Kidney (tissue), 22 donors: Measurements from ENCODE around the gene KLK10. TPM values are rescaled to one million over a fixed set of nuclear protein-coding genes. Genes with fewer than 3 reads are reported as not detected.

Source experiments
- DNase-seq, 5 donors: peaks; one replicate each; pipeline ENCODE4 v3.0.0-alpha.2; 2013 to 2020
- FAIRE-seq: peaks from 2 replicates; lab custom pipeline; 2012; peaks lifted over from hg19 to GRCh38; lab: Jason Lieb, UNC
- H3K27ac ChIP-seq, 2 donors: one replicate each; pipeline ENCODE4 v1.7.0; 2013; ENCODE audit warnings: low read depth in 2 of 2, low read length in 2 of 2, inconsistent platforms in 1 of 2
- H3K27me3 ChIP-seq: one replicate; pipeline ENCODE4 v1.7.1; 2013; ENCODE audit warnings: low read length, inconsistent platforms; ENCODE audit not compliant: control insufficient read depth, insufficient read depth
- H3K36me3 ChIP-seq, 3 donors: one replicate each; pipeline versions ENCODE4 v1.7.0 to v1.7.1; 2013; ENCODE audit warnings: low read length in 3 of 3, control low read depth in 1 of 3, inconsistent platforms in 1 of 3; ENCODE audit not compliant: insufficient read depth in 3 of 3, control insufficient read depth in 2 of 3
- H3K4me1 ChIP-seq, 3 donors: one replicate each; pipeline versions ENCODE4 v1.7.0 to v1.7.1; 2013; ENCODE audit warnings: low read length in 3 of 3, inconsistent platforms in 1 of 3, low read depth in 1 of 3; ENCODE audit not compliant: control insufficient read depth in 2 of 3, insufficient read depth in 2 of 3
- H3K4me3 ChIP-seq, 3 donors: one replicate each; pipeline versions ENCODE4 v1.7.0 to v1.8.1; 2013; ENCODE audit warnings: low read length in 3 of 3, control low read depth in 1 of 3, inconsistent platforms in 1 of 3
- H3K9ac ChIP-seq, 3 donors: one replicate each; pipeline versions ENCODE4 v1.7.0 to v1.7.1; 2013; ENCODE audit warnings: low read length in 3 of 3, control low read depth in 1 of 3, inconsistent platforms in 1 of 3
- H3K9me3 ChIP-seq, 3 donors: one replicate each; pipeline versions ENCODE4 v1.7.0 to v1.7.1; 2013; ENCODE audit warnings: low read length in 3 of 3, control low read depth in 1 of 3, inconsistent platforms in 1 of 3; ENCODE audit not compliant: control insufficient read depth in 2 of 3, insufficient read depth in 1 of 3
- CTCF ChIP-seq: IDR thresholded peaks from 3 replicates; pipeline ENCODE4 v1.5.1; 2012; ENCODE audit warnings: mild to moderate bottlenecking, moderate library complexity, borderline replicate concordance; ENCODE audit not compliant: insufficient read depth; ENCODE audit errors: extremely low read depth
- intact Hi-C: fragments of 100-400 bp; cut with DNase I; formaldehyde crosslinking; loops from one replicate; pipeline ENCODE4 v1.11.1; 2022
- long read RNA-seq, 10 donors: library from polyadenylated mRNA in 1 of 10; unstranded in 1 of 10; transcript quantifications; one replicate each; pipeline ENCODE4 v2.0.0 and lab custom pipeline, GENCODE V29; 2021 to 2026
- polyA plus RNA-seq: library from polyadenylated mRNA; stranded (reverse); fragments of 350-450 nt; fragmentation: Illumina TruSeq; extraction: RNeasy Lipid Tissue Mini Kit (QIAGEN cat#74804); gene quantifications from one replicate; pipeline ENCODE4 v1.2.3, GENCODE V29; 2014; ENCODE audit warnings: low read depth, low replicate concordance; ENCODE audit not compliant: insufficient read depth
- total RNA-seq: library from RNA; stranded (reverse); fragmentation: NEBNext Ultra II Directional; extraction: Animal tissue kit (Norgen Biotek cat#: 25700); gene quantifications from one replicate; pipeline ENCODE4 v1.2.1, GENCODE V29; 2021
- donor health status: control.
- donor health status: control.
- donor health status: control.
- donor health status: control.
- donor health status: control.
- donor health status: DM: yes; HTN: yes; CAD: no.
- donor health status: Normal renal cell carcinoma (clear cell type).

Gene KLK10
- total RNA-seq (0.63 TPM), polyA plus RNA-seq (not detected)
- long read RNA-seq, donor 1: 0 reads
- long read RNA-seq, donor 2: 0 reads
- long read RNA-seq, donor 3: 0 reads
- long read RNA-seq, donor 4: 0 reads
- long read RNA-seq, donor 5: 0 reads
- long read RNA-seq, donor 6: 0 reads
- long read RNA-seq, donor 7, partial matches to known transcripts: 0 of 3 reads
- long read RNA-seq, donor 7, other reads (novel, unspliced or antisense): 1 of 3 reads
- long read RNA-seq, donor 8: 0 reads
- long read RNA-seq, donor 9: 0 reads
- long read RNA-seq, donor 10: 0 reads

- DNase-seq (peak in 1 of 5 donors; percentile 70), FAIRE-seq (no peak)
- Histone ChIP-seq H3K27ac (no peak within 1 kb of the TSS), H3K27me3 (peaks cover 8% of the 10 kb centered on the region), H3K36me3 (no peaks in the 10 kb centered on the region), H3K9ac (no peak within 1 kb of the TSS), H3K4me3 (no peak within 1 kb of the TSS), H3K4me1 (no peaks in the 10 kb centered on the region), H3K9me3 (no peaks in the 10 kb centered on the region)
- TF ChIP-seq CTCF: no peak
- intact Hi-C loops: no loop called here
Observed at GRCh38 chr19:51019544-51019925, at the start of gene KLK10. Gene KLK10, minus strand, starts transcription at chr19:51019709. Its CDS starts 579 bp downstream, at chr19:51019130.

- no peak for TF ChIP-seq CTCF
- Histone ChIP-seq H3K27ac (no peak overlapping the region), H3K9ac (no peak overlapping the region), H3K36me3 (no peaks in the 10 kb centered on the region), H3K4me1 (no peaks in the 10 kb centered on the region), H3K4me3 (no peak overlapping the region), H3K27me3 (no peaks in the 10 kb centered on the region), H3K9me3 (no peaks in the 10 kb centered on the region)
- FAIRE-seq (no peak), DNase-seq (no peak)
- intact Hi-C loops: no loop called here
Observed at GRCh38 chr19:51066393-51067186, 47.1 kb upstream of the KLK10 start.

- Histone ChIP-seq H3K27ac (no peak overlapping the region), H3K9me3 (no peaks in the 10 kb centered on the region), H3K36me3 (no peaks in the 10 kb centered on the region), H3K9ac (no peak overlapping the region), H3K4me1 (no peaks in the 10 kb centered on the region), H3K27me3 (no peaks in the 10 kb centered on the region), H3K4me3 (peak overlapping the region in 1 of 3 donors; percentile 9)
- intact Hi-C loops: no loop called here
- no peak for TF ChIP-seq CTCF
- FAIRE-seq (no peak), DNase-seq (peak in 2 of 5 donors; percentile 14 to 30)
Observed at GRCh38 chr19:51065221-51065960, 45.9 kb upstream of the KLK10 start.
